Trophoblast cell (in vitro differentiated cells and primary cell): ENCODE data around the gene TF. TPM values are rescaled to one million over a fixed set of nuclear protein-coding genes. Genes with fewer than 3 reads are reported as not detected.
A peak's percentile ranks its signal among the peaks of the same experiment; 100 is the strongest.

ENCODE experiments used
- DNase-seq, 2 donors: peaks; one replicate each; pipeline ENCODE4 v3.0.0-alpha.2; 2016
- H2AFZ ChIP-seq: 2 replicates; pipeline ENCODE4 v1.6.1; 2013; ENCODE audit warnings: low read length, moderate library complexity, mild to moderate bottlenecking; ENCODE audit not compliant: insufficient read depth, poor library complexity
- H2AK5ac ChIP-seq: 2 replicates; pipeline ENCODE4 v1.6.1; 2013; ENCODE audit warnings: mild to moderate bottlenecking, low read length
- H2BK120ac ChIP-seq: 2 replicates; pipeline ENCODE4 v1.6.1; 2013; ENCODE audit warnings: low read length, mild to moderate bottlenecking, moderate library complexity; ENCODE audit not compliant: insufficient read depth, poor library complexity
- H2BK12ac ChIP-seq: 2 replicates; pipeline ENCODE4 v1.6.1; 2013; ENCODE audit warnings: mild to moderate bottlenecking, low read length, moderate library complexity
- H2BK5ac ChIP-seq: 2 replicates; pipeline ENCODE4 v1.6.1; 2013; ENCODE audit warnings: low read length, low read depth, moderate library complexity, mild to moderate bottlenecking; ENCODE audit not compliant: poor library complexity
- H3K14ac ChIP-seq: 2 replicates; pipeline ENCODE4 v1.6.1; 2013; ENCODE audit warnings: mild to moderate bottlenecking, low read length
- H3K18ac ChIP-seq: 2 replicates; pipeline ENCODE4 v1.6.1; 2013; ENCODE audit warnings: mild to moderate bottlenecking, low read length
- H3K23ac ChIP-seq: 2 replicates; pipeline ENCODE4 v1.6.1; 2013; ENCODE audit warnings: low read length
- H3K27ac ChIP-seq: 2 replicates; pipeline ENCODE4 v1.5.1; 2013; ENCODE audit warnings: low read depth, mild to moderate bottlenecking, inconsistent platforms, low read length, moderate library complexity
- H3K27me3 ChIP-seq: 2 replicates; pipeline ENCODE4 v1.6.1; 2013; ENCODE audit warnings: inconsistent platforms, mild to moderate bottlenecking, low read length, moderate library complexity; ENCODE audit not compliant: insufficient read depth
- H3K36me3 ChIP-seq, 2 experiments: 1 replicate in 1 of 2; 2 replicates in 1 of 2; pipeline ENCODE4 v1.6.1; 2013; ENCODE audit warnings: low read length in 2 of 2, mild to moderate bottlenecking in 2 of 2, moderate library complexity in 1 of 2; ENCODE audit not compliant: insufficient read depth in 2 of 2, control insufficient read depth in 1 of 2
- H3K4ac ChIP-seq: 2 replicates; pipeline ENCODE4 v1.6.1; 2013; ENCODE audit warnings: low read depth, mild to moderate bottlenecking, low read length, moderate library complexity
- H3K4me1 ChIP-seq, 2 experiments: 1 replicate in 1 of 2; 2 replicates in 1 of 2; pipeline ENCODE4 v1.6.1; 2013; ENCODE audit warnings: low read length in 2 of 2, mild to moderate bottlenecking in 2 of 2, moderate library complexity in 1 of 2; ENCODE audit not compliant: insufficient read depth in 2 of 2, control insufficient read depth in 1 of 2
- H3K4me2 ChIP-seq: 2 replicates; pipeline ENCODE4 v1.6.1; 2013; ENCODE audit warnings: inconsistent platforms, mild to moderate bottlenecking, low read length, moderate library complexity
- H3K4me3 ChIP-seq: 2 replicates; pipeline ENCODE4 v1.5.1; 2013; ENCODE audit warnings: mild to moderate bottlenecking, low read depth, low read length, inconsistent platforms
- H3K79me1 ChIP-seq: one replicate; pipeline ENCODE4 v1.6.1; 2013; ENCODE audit warnings: low read length
- H3K79me2 ChIP-seq: 2 replicates; pipeline ENCODE4 v1.6.1; 2013; ENCODE audit warnings: low read length, mild to moderate bottlenecking; ENCODE audit not compliant: control insufficient read depth, insufficient read depth, poor library complexity
- H3K9ac ChIP-seq: 2 replicates; pipeline ENCODE4 v1.6.1; 2013; ENCODE audit warnings: mild to moderate bottlenecking, low read length
- H3K9me3 ChIP-seq: 2 replicates; pipeline ENCODE4 v1.6.1; 2013; ENCODE audit warnings: low read depth, mild to moderate bottlenecking, control low read depth, inconsistent platforms, low read length; ENCODE audit not compliant: insufficient read depth
- H4K12ac ChIP-seq: 2 replicates; pipeline ENCODE4 v1.6.1; 2013; ENCODE audit warnings: low read depth, mild to moderate bottlenecking, low read length, moderate library complexity
- H4K8ac ChIP-seq: 2 replicates; pipeline ENCODE4 v1.6.1; 2013; ENCODE audit warnings: low read depth, mild to moderate bottlenecking, low read length, moderate library complexity
- H4K91ac ChIP-seq: one replicate; pipeline ENCODE4 v1.6.1; 2013; ENCODE audit warnings: low read depth, mild to moderate bottlenecking, low read length, moderate library complexity
- WGBS: extraction: QIAGEN DNeasy Blood & Tissue Kit; methylation state at CpG from one replicate; pipeline ENCODE4 v1.1.7; 2013; ENCODE audit warnings: missing lambda C conversion rate; ENCODE audit not compliant: insufficient read length, insufficient coverage; ENCODE audit errors: extremely low coverage; 5-methylcytosine and 5-hydroxymethylcytosine counted together
- polyA plus RNA-seq: library from polyadenylated mRNA; stranded (reverse); fragments of 200-250 nt; gene quantifications from 2 replicates; pipeline ENCODE4 v1.2.3, GENCODE V29; 2013

The TF gene
- polyA plus RNA-seq, result 0.32 and 0.34 TPM in 2 replicates

DNA sequence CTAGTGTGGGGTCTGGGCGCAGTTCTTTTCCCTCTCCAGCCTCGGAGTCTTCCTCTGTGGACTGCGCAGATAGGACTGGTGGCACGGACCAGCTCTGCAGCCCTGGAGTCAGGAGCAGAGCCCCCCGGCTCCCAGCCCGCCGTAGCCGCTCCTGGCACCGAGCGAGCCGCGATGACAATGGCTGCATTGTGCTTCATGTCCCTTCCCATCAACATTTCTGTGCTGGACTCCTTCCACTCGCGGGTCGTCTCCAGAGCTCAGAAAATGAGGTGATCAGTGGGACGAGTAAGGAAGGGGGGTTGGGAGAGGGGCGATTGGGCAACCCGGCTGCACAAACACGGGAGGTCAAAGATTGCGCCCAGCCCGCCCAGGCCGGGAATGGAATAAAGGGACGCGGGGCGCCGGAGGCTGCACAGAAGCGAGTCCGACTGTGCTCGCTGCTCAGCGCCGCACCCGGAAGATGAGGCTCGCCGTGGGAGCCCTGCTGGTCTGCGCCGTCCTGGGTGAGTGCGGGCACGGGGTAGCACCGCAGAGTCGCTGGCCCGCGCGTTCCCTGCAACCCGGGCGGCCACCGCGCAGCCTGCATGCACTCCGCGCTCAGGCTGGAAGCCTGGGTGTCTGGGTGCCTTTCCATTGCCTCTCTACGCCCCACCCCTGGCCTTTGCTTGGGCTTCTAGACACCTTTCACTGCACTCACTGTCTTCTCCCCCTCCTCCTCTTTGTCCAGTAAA, at the start of gene TF:
Gene TF, plus strand, starts transcription at position 413 of the 731 bp plus-strand sequence. Its CDS starts 48 bp downstream, at position 461.
- Histone ChIP-seq H2AK5ac (no peak within 1 kb of the TSS), H3K79me2 (no peaks in the 10 kb centered on the region), H4K91ac (no peak within 1 kb of the TSS), H2BK120ac (no peak within 1 kb of the TSS), H3K9ac (no peak within 1 kb of the TSS), H2BK12ac (no peak within 1 kb of the TSS), H3K4me1 (no peaks in the 10 kb centered on the region), H3K14ac (no peak within 1 kb of the TSS), H3K4me3 (peak within 1 kb of the TSS; percentile 32), H3K27me3 (no peaks in the 10 kb centered on the region), H3K4me2 (no peak within 1 kb of the TSS), H3K36me3 (no peaks in the 10 kb centered on the region), H2BK5ac (no peak within 1 kb of the TSS), H3K9me3 (peaks cover 7% of the 10 kb centered on the region), H3K79me1 (no peaks in the 10 kb centered on the region), H4K12ac (no peak within 1 kb of the TSS), H4K8ac (no peak within 1 kb of the TSS), H3K18ac (no peak within 1 kb of the TSS), H2AFZ (no peak within 1 kb of the TSS), H3K23ac (no peak within 1 kb of the TSS), H3K4ac (no peak within 1 kb of the TSS), H3K27ac (no peak within 1 kb of the TSS)
- no CpG with 5 or more reads among the region's 50 CpGs for WGBS
- peak in 1 of 2 donors; percentile 23 for DNase-seq

DNA sequence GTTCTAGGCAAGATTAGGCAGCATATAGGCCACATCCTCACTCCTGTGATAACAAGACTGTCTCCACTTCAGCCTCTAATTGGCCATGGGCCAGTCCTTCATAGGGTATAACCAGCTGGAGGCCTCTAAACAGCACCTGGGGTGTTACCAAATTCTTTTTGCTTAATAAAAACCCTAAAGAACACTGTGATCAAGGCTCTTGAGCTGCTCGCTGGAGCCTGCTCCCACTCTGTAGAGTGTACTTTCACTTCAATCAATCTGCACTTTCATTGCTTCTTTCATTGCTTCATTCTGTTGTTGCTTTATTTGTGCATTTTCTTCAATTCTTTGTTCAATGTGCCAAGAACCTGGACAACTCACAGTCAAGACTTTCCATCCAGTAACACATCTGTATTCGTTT, 48.2 kb upstream of the TF start:
- no peaks in the 10 kb centered on the region for H3K27me3 ChIP-seq
- no peak overlapping the region for H3K27ac ChIP-seq
- WGBS, result no CpG with 5 or more reads among the region's 2 CpGs
- H3K14ac ChIP-seq, result no peak overlapping the region
- H3K4me1 ChIP-seq, result no peaks in the 10 kb centered on the region
- no peaks in the 10 kb centered on the region for H3K36me3 ChIP-seq
- no peak for DNase-seq
- no peak overlapping the region for H3K18ac ChIP-seq
- no peak overlapping the region for H2AFZ ChIP-seq
- no peak overlapping the region for H3K9ac ChIP-seq
- no peak overlapping the region for H2BK5ac ChIP-seq
- no peaks in the 10 kb centered on the region for H3K79me2 ChIP-seq
- H3K4ac ChIP-seq, result no peak overlapping the region
- H2AK5ac ChIP-seq, result no peak overlapping the region
- no peak overlapping the region for H3K4me2 ChIP-seq
- H4K8ac ChIP-seq, result no peak overlapping the region
- no peak overlapping the region for H3K4me3 ChIP-seq
- H2BK12ac ChIP-seq, result no peak overlapping the region
- no peak overlapping the region for H3K23ac ChIP-seq
- no peak overlapping the region for H2BK120ac ChIP-seq
- peaks cover 7% of the 10 kb centered on the region for H3K9me3 ChIP-seq
- no peak overlapping the region for H4K91ac ChIP-seq
- no peak overlapping the region for H4K12ac ChIP-seq
- no peaks in the 10 kb centered on the region for H3K79me1 ChIP-seq

DNA sequence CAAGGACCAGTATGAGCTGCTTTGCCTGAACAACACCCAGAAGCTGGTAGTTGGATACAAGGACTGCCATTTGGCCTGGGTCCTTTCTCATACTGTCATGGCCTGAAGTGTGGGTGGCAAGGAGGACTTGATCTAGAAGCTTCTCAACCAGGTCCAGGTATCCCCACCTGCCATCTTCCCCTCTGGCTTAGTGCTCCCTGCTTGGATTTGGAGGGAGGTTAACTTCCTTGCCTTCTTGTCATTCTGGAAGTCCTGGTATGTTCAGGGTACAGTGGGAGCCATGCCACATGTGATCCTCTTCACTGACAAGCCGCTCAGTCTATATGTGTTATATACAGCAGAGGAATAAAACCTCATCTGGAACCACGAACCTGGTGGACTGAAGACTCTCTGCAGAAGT, 46.7 kb upstream of the TF start:
- H2BK120ac ChIP-seq, result no peak overlapping the region
- no peak for DNase-seq
- no peak overlapping the region for H2AFZ ChIP-seq
- H3K14ac ChIP-seq, result no peak overlapping the region
- peaks cover 5% of the 10 kb centered on the region for H3K9me3 ChIP-seq
- no peak overlapping the region for H3K4me2 ChIP-seq
- no peak overlapping the region for H3K23ac ChIP-seq
- no peaks in the 10 kb centered on the region for H3K27me3 ChIP-seq
- H2BK12ac ChIP-seq, result no peak overlapping the region
- no peak overlapping the region for H4K8ac ChIP-seq
- H4K91ac ChIP-seq, result no peak overlapping the region
- H3K4me1 ChIP-seq, result no peaks in the 10 kb centered on the region
- WGBS, result no CpG with 5 or more reads among the region's 2 CpGs
- no peaks in the 10 kb centered on the region for H3K36me3 ChIP-seq
- no peak overlapping the region for H4K12ac ChIP-seq
- no peaks in the 10 kb centered on the region for H3K79me1 ChIP-seq
- no peak overlapping the region for H2BK5ac ChIP-seq
- no peaks in the 10 kb centered on the region for H3K79me2 ChIP-seq
- no peak overlapping the region for H3K4ac ChIP-seq
- no peak overlapping the region for H3K18ac ChIP-seq
- H2AK5ac ChIP-seq, result no peak overlapping the region
- no peak overlapping the region for H3K27ac ChIP-seq
- H3K9ac ChIP-seq, result no peak overlapping the region
- no peak overlapping the region for H3K4me3 ChIP-seq

- no peak overlapping the region for H2AK5ac ChIP-seq
- no CpG with 5 or more reads among the region's 3 CpGs for WGBS
- H3K4me2 ChIP-seq, result no peak overlapping the region
- no peaks in the 10 kb centered on the region for H3K4me1 ChIP-seq
- no peak overlapping the region for H3K23ac ChIP-seq
- no peaks in the 10 kb centered on the region for H3K27me3 ChIP-seq
- H3K9me3 ChIP-seq, result peaks cover 5% of the 10 kb centered on the region
- H2BK120ac ChIP-seq, result no peak overlapping the region
- no peak overlapping the region for H4K91ac ChIP-seq
- H3K79me1 ChIP-seq, result no peaks in the 10 kb centered on the region
- no peak overlapping the region for H2BK5ac ChIP-seq
- no peaks in the 10 kb centered on the region for H3K36me3 ChIP-seq
- no peak for DNase-seq
- no peak overlapping the region for H4K12ac ChIP-seq
- no peak overlapping the region for H3K18ac ChIP-seq
- H2AFZ ChIP-seq, result no peak overlapping the region
- no peak overlapping the region for H3K4ac ChIP-seq
- H3K27ac ChIP-seq, result no peak overlapping the region
- H3K9ac ChIP-seq, result no peak overlapping the region
- H3K14ac ChIP-seq, result no peak overlapping the region
- H3K79me2 ChIP-seq, result no peaks in the 10 kb centered on the region
- no peak overlapping the region for H2BK12ac ChIP-seq
- H3K4me3 ChIP-seq, result no peak overlapping the region
- no peak overlapping the region for H4K8ac ChIP-seq
Observed at GRCh38 chr3:133699903-133700302, 46.3 kb upstream of the TF start.
